HepG2 (cell line): Measurements from ENCODE around the gene SEC11A. TPM values are rescaled to one million over a fixed set of nuclear protein-coding genes. Genes with fewer than 3 reads are reported as not detected.

Source experiments
- DNMT1 ChIP-seq: sonication (generic); formaldehyde crosslinking; IDR thresholded peaks from 2 replicates; pipeline ENCODE4 v1.5.1; 2020; ENCODE audit warnings: mild to moderate bottlenecking, missing genetic modification reagents
- FOSL2 ChIP-seq: sonication (generic); formaldehyde crosslinking; IDR thresholded peaks from 2 replicates; pipeline ENCODE4 v1.4.0; 2020; ENCODE audit warnings: missing genetic modification reagents
- ISL2 ChIP-seq: sonication (generic); formaldehyde crosslinking; IDR thresholded peaks from 2 replicates; pipeline ENCODE4 v1.5.0; 2020; ENCODE audit warnings: missing genetic modification reagents
- MXD1 ChIP-seq: sonication (generic); formaldehyde crosslinking; IDR thresholded peaks from 2 replicates; pipeline ENCODE4 v1.4.0; 2020; ENCODE audit warnings: mild to moderate bottlenecking, missing genetic modification reagents
- SOX5 ChIP-seq: IDR thresholded peaks from 2 replicates; pipeline ENCODE4 v1.6.1; 2016; ENCODE audit warnings: borderline replicate concordance
- SP4 ChIP-seq: sonication (generic); formaldehyde crosslinking; IDR thresholded peaks from 2 replicates; pipeline ENCODE4 v1.8.1; 2023; ENCODE audit warnings: mild to moderate bottlenecking, missing genetic modification reagents
- TBP ChIP-seq: sonication (generic); formaldehyde crosslinking; IDR thresholded peaks from 2 replicates; pipeline ENCODE4 v1.5.0; 2020; ENCODE audit warnings: missing genetic modification reagents
- ZC3H4 ChIP-seq: sonication (generic); formaldehyde crosslinking; IDR thresholded peaks from 2 replicates; pipeline ENCODE4 v1.4.0; 2020; ENCODE audit warnings: missing genetic modification reagents, borderline replicate concordance
- ZGPAT ChIP-seq: IDR thresholded peaks from 2 replicates; pipeline ENCODE4 v1.6.1; 2016; ENCODE audit warnings: mild to moderate bottlenecking
- ZNF331 ChIP-seq: sonication (generic); formaldehyde crosslinking; IDR thresholded peaks from 2 replicates; pipeline ENCODE4 v1.4.0; 2020; ENCODE audit warnings: missing genetic modification reagents
- ZNF598 ChIP-seq: sonication (generic); formaldehyde crosslinking; IDR thresholded peaks from 2 replicates; pipeline ENCODE4 v1.5.1; 2020; ENCODE audit warnings: mild to moderate bottlenecking, missing genetic modification reagents, borderline replicate concordance
- ZNF605 ChIP-seq: sonication (generic); formaldehyde crosslinking; IDR thresholded peaks from 2 replicates; pipeline ENCODE4 v1.8.0; 2022; ENCODE audit warnings: mild to moderate bottlenecking, missing genetic modification reagents
- ZNF646 ChIP-seq: sonication (generic); formaldehyde crosslinking; IDR thresholded peaks from 2 replicates; pipeline ENCODE4 v1.9.0; 2021; ENCODE audit warnings: mild to moderate bottlenecking, missing genetic modification reagents
- ZNF766 ChIP-seq: sonication (generic); formaldehyde crosslinking; IDR thresholded peaks from 2 replicates; pipeline ENCODE4 v1.5.0; 2020; ENCODE audit warnings: missing genetic modification reagents, borderline replicate concordance
- ZNF792 ChIP-seq: IDR thresholded peaks from 2 replicates; pipeline ENCODE4 v1.6.1; 2016
- ZNF850 ChIP-seq: sonication (generic); formaldehyde crosslinking; conservative IDR thresholded peaks from 2 replicates; pipeline ENCODE4 v1.9.0; 2021; ENCODE audit warnings: mild to moderate bottlenecking, missing genetic modification reagents
- polyA plus RNA-seq, 8 experiments: library from polyadenylated mRNA; depleted of rRNA in 3 of 8; stranded (reverse) in 7 of 8; unstranded in 1 of 8; fragments of >200 nt; fragmentation: Illumina TruSeq in 4 of 8; extraction: Trizol in 4 of 8; gene quantifications; 2 replicates each; pipeline versions ENCODE4 v1.2.1 to v1.2.3, GENCODE V29; 2011 to 2016; ENCODE audit warnings: low read depth in 4 of 8, missing spikeins in 1 of 8, mixed read lengths in 1 of 8; ENCODE audit not compliant: insufficient read depth in 1 of 8
- total RNA-seq, 5 experiments: library from RNA; depleted of rRNA; stranded (reverse); fragments of >200 nt; fragmentation: Illumina TruSeq; extraction: Trizol; gene quantifications; 2 replicates each; pipeline ENCODE4 v1.2.3, GENCODE V29; 2016; ENCODE audit warnings: low read depth in 1 of 5
- TF ChIP-seq, protein P1 (sequence below): sonication (generic); formaldehyde crosslinking; IDR thresholded peaks from 2 replicates; pipeline ENCODE4 v1.4.0; 2020; ENCODE audit warnings: missing genetic modification reagents, borderline replicate concordance

SEC11A gene
- total and polyA plus RNA-seq, 2 of the 13 experiments (the other 11 are each of a cell fraction or from before 2014, with no cell fraction given) = 141 to 230 TPM

DNA sequence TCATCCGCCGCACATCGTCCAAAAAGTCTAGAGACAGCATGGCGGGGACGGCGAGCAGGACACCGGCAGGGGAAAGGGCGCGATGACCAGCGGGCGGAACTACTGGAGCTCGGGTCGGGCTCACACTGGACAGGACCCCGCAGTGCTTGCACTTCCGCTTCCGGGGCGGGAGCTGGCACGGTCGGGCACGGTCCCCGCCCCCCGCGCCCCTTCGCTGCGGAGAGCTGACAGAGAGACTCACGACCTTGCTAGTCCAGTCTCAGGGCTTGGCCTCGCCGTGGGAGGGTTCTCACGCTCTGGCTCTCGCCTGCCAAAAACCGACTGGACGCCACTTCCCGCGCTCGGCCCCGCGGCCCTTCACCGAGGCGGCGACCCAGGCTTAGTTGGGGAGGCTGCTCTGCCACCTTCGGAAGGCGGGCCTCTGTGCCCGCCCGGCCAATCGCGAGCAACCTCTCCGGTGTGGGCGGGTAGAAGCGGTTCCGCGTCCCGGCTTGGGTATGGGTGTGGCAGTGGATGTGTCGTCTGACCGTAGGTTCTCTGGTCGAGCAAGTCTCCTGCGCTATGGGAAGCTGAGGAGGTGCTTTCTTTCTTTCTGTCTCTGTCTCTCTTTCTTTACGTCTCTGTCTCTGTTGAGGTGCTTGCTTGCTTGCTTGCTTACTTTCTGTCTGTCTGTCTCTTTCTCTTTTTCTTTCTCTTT lies at the start of gene SEC11A (continued):
- TF ChIP-seq SOX5 (CRISPR knock-in tag) (peak; percentile 55), ZNF598 (CRISPR knock-in tag) (peak; percentile 96), ZNF331 (CRISPR knock-in tag) (peak; percentile 66), ZNF605 (no peak), ZNF646 (0 out of 2 replicates have a peak, but pooled peaks have one; percentile 25), MXD1 (CRISPR knock-in tag) (peak; percentile 82), ZNF792 (CRISPR knock-in tag) (peak; percentile 27; the same call in 1 of the 2 replicates), ZNF766 (CRISPR knock-in tag) (peak; percentile 94), FOSL2 (CRISPR knock-in tag) (peak; percentile 49), ZGPAT (CRISPR knock-in tag) (peak; percentile 94), ZNF850 (CRISPR knock-in tag) (0 out of 2 replicates have a peak, but pooled peaks have one; percentile 37), DNMT1 (no peak), ZC3H4 (CRISPR knock-in tag) (peak; percentile 36; the same call in 1 of the 2 replicates), ISL2 (CRISPR knock-in tag) (peak; percentile 59), TBP (no peak), SP4 (CRISPR knock-in tag) (peak; percentile 95)
- TF ChIP-seq, protein P1, sequence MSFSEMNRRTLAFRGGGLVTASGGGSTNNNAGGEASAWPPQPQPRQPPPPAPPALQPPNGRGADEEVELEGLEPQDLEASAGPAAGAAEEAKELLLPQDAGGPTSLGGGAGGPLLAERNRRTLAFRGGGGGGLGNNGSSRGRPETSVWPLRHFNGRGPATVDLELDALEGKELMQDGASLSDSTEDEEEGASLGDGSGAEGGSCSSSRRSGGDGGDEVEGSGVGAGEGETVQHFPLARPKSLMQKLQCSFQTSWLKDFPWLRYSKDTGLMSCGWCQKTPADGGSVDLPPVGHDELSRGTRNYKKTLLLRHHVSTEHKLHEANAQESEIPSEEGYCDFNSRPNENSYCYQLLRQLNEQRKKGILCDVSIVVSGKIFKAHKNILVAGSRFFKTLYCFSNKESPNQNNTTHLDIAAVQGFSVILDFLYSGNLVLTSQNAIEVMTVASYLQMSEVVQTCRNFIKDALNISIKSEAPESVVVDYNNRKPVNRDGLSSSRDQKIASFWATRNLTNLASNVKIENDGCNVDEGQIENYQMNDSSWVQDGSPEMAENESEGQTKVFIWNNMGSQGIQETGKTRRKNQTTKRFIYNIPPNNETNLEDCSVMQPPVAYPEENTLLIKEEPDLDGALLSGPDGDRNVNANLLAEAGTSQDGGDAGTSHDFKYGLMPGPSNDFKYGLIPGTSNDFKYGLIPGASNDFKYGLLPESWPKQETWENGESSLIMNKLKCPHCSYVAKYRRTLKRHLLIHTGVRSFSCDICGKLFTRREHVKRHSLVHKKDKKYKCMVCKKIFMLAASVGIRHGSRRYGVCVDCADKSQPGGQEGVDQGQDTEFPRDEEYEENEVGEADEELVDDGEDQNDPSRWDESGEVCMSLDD (CRISPR knock-in tag) = 0 out of 2 replicates have a peak, but pooled peaks have one; percentile 10
